ENCODE results near the gene CCDC85A.

- TF ChIP-seq FOS (IDR thresholded peaks at IDR 0.05; ENCODE audit: low read depth, low read length) (no peak), CTCF (conservative IDR thresholded peaks at IDR 0.05; ENCODE audit: low read depth, low read length) (no peak), RAD21 (IDR thresholded peaks at IDR 0.05; ENCODE audit: low read length) (no peak), POLR2A (IDR thresholded peaks at IDR 0.05; ENCODE audit: low read depth, low read length) (no peak), MXI1 (IDR thresholded peaks at IDR 0.05; ENCODE audit: borderline replicate concordance, low read depth, low read length) (no peak), RFX5 (IDR thresholded peaks at IDR 0.05; ENCODE audit: low read depth, low read length) (no peak), CHD1 (IDR thresholded peaks at IDR 0.05; ENCODE audit: low read depth, low read length) (no peak), ELK1 (IDR thresholded peaks at IDR 0.05; ENCODE audit: borderline replicate concordance, low read depth, low read length) (no peak), BHLHE40 (IDR thresholded peaks at IDR 0.05; ENCODE audit: low read depth, low read length) (no peak), RCOR1 (IDR thresholded peaks at IDR 0.05; ENCODE audit: insufficient replicate concordance, low read length) (no peak), CEBPB (IDR thresholded peaks at IDR 0.05; ENCODE audit: low read depth, low read length) (no peak), NFE2L2 (IDR thresholded peaks at IDR 0.05; ENCODE audit: low read depth, low read length) (no peak), SMC3 (IDR thresholded peaks at IDR 0.05; ENCODE audit: low read depth, low read length) (no peak), MAZ (IDR thresholded peaks at IDR 0.05; ENCODE audit: borderline replicate concordance, low read depth, low read length) (no peak)
These were observed 6.2 kb upstream of the CCDC85A start for GRCh38 chr2:56177420-56178220.

Measured in IMR-90 (cell line).